Measurements from ENCODE around the gene MLF2.

- TF ChIP-seq, protein P1, sequence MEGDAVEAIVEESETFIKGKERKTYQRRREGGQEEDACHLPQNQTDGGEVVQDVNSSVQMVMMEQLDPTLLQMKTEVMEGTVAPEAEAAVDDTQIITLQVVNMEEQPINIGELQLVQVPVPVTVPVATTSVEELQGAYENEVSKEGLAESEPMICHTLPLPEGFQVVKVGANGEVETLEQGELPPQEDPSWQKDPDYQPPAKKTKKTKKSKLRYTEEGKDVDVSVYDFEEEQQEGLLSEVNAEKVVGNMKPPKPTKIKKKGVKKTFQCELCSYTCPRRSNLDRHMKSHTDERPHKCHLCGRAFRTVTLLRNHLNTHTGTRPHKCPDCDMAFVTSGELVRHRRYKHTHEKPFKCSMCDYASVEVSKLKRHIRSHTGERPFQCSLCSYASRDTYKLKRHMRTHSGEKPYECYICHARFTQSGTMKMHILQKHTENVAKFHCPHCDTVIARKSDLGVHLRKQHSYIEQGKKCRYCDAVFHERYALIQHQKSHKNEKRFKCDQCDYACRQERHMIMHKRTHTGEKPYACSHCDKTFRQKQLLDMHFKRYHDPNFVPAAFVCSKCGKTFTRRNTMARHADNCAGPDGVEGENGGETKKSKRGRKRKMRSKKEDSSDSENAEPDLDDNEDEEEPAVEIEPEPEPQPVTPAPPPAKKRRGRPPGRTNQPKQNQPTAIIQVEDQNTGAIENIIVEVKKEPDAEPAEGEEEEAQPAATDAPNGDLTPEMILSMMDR (IDR thresholded peaks at IDR 0.05 in 2 of 3, conservative IDR thresholded peaks at IDR 0.05 in 1 of 3; ENCODE audit: borderline replicate concordance in 1 of 3, insufficient read depth in 1 of 3, low read depth in 2 of 3, low read length in 2 of 3): no peak
- TF ChIP-seq JUND (IDR thresholded peaks at IDR 0.05) (no peak), EZH2phosphoT487 (IDR thresholded peaks at IDR 0.05; ENCODE audit: borderline replicate concordance) (no peak), POLR2AphosphoS5 (IDR thresholded peaks at IDR 0.05; ENCODE audit: low read depth, low read length) (no peak), EGR1 (IDR thresholded peaks at IDR 0.05; ENCODE audit: low read depth) (no peak), ELF1 (IDR thresholded peaks at IDR 0.05; ENCODE audit: borderline replicate concordance, low read depth) (no peak), SP1 (IDR thresholded peaks at IDR 0.05; ENCODE audit: low read depth) (no peak), ZFX (IDR thresholded peaks at IDR 0.05) (no peak), EZH2 (IDR thresholded peaks at IDR 0.05) (no peak)
- TF ChIP-seq, protein P2, sequence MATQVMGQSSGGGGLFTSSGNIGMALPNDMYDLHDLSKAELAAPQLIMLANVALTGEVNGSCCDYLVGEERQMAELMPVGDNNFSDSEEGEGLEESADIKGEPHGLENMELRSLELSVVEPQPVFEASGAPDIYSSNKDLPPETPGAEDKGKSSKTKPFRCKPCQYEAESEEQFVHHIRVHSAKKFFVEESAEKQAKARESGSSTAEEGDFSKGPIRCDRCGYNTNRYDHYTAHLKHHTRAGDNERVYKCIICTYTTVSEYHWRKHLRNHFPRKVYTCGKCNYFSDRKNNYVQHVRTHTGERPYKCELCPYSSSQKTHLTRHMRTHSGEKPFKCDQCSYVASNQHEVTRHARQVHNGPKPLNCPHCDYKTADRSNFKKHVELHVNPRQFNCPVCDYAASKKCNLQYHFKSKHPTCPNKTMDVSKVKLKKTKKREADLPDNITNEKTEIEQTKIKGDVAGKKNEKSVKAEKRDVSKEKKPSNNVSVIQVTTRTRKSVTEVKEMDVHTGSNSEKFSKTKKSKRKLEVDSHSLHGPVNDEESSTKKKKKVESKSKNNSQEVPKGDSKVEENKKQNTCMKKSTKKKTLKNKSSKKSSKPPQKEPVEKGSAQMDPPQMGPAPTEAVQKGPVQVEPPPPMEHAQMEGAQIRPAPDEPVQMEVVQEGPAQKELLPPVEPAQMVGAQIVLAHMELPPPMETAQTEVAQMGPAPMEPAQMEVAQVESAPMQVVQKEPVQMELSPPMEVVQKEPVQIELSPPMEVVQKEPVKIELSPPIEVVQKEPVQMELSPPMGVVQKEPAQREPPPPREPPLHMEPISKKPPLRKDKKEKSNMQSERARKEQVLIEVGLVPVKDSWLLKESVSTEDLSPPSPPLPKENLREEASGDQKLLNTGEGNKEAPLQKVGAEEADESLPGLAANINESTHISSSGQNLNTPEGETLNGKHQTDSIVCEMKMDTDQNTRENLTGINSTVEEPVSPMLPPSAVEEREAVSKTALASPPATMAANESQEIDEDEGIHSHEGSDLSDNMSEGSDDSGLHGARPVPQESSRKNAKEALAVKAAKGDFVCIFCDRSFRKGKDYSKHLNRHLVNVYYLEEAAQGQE (IDR thresholded peaks at IDR 0.05; ENCODE audit: low read depth): no peak
- TF ChIP-seq, protein P3, sequence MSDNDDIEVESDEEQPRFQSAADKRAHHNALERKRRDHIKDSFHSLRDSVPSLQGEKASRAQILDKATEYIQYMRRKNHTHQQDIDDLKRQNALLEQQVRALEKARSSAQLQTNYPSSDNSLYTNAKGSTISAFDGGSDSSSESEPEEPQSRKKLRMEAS (IDR thresholded peaks at IDR 0.05): no peak
Measured at GRCh38 chr12:6700646-6701051, 52.3 kb downstream of the MLF2 start, which contains the start of gene PIANP.

Data from HCT116 (cell line).